Brain microvascular endothelial cell (primary cell): ENCODE measurements around the gene NAT16.
A peak's percentile ranks its signal among the peaks of the same experiment; 100 is the strongest.

Source experiments
- DNase-seq: peaks from one replicate; pipeline ENCODE4 v3.0.0-alpha.2; 2020
- H3K27ac ChIP-seq: fragments of 250-450 bp; sonication (Bioruptor Pico); 2 replicates; pipeline ENCODE4 v1.5.1; 2020; ENCODE audit warnings: mild to moderate bottlenecking, moderate library complexity
- H3K27me3 ChIP-seq: fragments of 250-450 bp; sonication (Bioruptor Pico); replicated peaks from 2 replicates; pipeline ENCODE4 v1.5.1; 2020; ENCODE audit warnings: mild to moderate bottlenecking
- H3K36me3 ChIP-seq: fragments of 250-450 bp; sonication (Bioruptor Pico); replicated peaks from 2 replicates; pipeline ENCODE4 v1.5.1; 2020; ENCODE audit warnings: mild to moderate bottlenecking
- H3K4me3 ChIP-seq: 2 replicates; pipeline ENCODE4 v1.5.1; 2011; ENCODE audit warnings: low read depth, mild to moderate bottlenecking, control low read depth, low read length, moderate library complexity
- in situ Hi-C: cut with HindIII; loops from 2 replicates; pipeline ENCODE4 v1.10.0; 2017; ENCODE audit warnings: low sequenced_read_pairs, low pct_ligation_motif_present
- TF ChIP-seq, protein P1 (sequence below): IDR thresholded peaks from 2 replicates; pipeline ENCODE4 v1.5.1; 2011; ENCODE audit warnings: low read depth, mild to moderate bottlenecking, moderate library complexity, low read length, control low read depth, inconsistent platforms; ENCODE audit errors: missing control alignments

Gene NAT16

DNA sequence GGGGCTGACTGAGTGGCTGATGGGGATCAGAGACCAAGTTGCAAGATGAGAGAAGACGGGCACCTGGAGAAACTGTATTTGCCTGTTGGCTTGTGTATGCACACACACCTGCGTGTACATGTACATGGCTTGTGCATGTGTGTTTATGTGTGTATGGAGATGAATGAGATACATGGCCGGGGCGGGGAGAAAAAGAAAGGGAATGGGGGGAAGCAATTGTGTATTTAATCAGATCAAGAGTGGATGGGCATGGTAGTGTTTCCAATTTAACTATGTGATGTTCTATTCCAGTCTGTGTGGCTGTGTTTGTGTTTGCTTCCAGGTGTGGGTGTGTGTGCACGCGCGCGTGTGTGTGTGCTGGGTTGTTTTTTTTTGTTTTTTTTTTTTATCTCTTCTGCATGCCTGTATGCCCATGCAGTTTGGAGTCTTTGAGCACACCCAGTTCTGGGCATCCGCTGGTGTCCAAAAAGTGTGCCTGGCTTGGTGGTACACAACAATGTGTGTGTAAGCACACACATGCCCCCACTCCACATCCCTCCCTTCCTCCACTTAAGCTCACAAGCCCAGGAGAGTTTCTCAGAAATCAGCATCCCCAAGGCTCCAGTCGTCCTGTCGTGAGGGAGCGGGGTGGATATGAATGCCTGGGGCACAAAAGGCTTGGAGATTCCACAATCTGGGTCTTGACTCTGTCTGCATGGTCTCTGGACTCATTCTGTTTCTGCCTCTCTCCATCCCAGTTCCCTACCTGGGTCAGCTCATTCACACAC, 12.3 kb downstream of the NAT16 start:
- Histone ChIP-seq H3K27ac (no peak overlapping the region), H3K36me3 (no peaks in the 10 kb centered on the region), H3K4me3 (no peak overlapping the region), H3K27me3 (peaks cover 61% of the 10 kb centered on the region)
- DNase-seq, result no peak
- in situ Hi-C loops, result loop anchor here (25.0 kb wide), 1 partner anchor 119 kb away; no protein-coding TSS in a partner anchor
- TF ChIP-seq, protein P1, sequence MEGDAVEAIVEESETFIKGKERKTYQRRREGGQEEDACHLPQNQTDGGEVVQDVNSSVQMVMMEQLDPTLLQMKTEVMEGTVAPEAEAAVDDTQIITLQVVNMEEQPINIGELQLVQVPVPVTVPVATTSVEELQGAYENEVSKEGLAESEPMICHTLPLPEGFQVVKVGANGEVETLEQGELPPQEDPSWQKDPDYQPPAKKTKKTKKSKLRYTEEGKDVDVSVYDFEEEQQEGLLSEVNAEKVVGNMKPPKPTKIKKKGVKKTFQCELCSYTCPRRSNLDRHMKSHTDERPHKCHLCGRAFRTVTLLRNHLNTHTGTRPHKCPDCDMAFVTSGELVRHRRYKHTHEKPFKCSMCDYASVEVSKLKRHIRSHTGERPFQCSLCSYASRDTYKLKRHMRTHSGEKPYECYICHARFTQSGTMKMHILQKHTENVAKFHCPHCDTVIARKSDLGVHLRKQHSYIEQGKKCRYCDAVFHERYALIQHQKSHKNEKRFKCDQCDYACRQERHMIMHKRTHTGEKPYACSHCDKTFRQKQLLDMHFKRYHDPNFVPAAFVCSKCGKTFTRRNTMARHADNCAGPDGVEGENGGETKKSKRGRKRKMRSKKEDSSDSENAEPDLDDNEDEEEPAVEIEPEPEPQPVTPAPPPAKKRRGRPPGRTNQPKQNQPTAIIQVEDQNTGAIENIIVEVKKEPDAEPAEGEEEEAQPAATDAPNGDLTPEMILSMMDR, result no peak

DNA sequence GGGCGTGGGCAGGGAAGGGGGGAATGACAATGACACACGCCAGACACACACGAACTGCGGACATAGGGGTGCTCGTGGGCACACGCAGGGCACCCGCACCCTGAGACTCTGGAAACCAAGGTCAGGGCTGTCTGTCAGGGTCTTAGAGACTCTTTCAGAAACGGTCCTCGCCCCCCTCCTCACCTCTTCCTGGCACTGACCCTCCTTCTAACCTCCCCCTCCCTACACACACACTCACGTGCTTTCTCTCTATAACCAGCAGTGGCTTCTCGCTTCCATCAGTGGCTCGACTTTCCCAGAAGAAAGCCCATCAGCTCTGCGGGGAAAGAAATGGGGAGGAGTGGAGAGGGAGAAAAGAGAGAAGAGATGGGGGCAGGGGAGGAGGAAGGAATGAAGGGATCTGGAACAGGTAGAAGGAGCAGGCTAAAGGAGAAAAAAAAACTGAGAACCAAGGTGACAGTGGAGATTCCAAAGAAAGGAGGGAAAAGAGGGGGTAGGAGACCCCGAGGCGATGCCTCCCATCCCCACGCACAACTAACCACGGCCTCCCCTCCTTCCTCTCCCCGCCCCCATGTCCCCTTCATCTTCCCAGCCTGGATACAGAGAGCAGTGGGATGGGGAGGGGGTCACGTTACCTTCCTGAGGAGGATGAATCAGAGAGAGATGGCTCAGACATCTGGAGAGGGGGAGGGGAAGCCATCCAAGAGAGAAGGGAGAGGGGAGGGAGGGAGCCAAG, 13.0 kb downstream of the NAT16 start:
- H3K27ac ChIP-seq, result no peak overlapping the region
- peaks cover 53% of the 10 kb centered on the region for H3K27me3 ChIP-seq
- no peak for DNase-seq
- no peak overlapping the region for H3K4me3 ChIP-seq
- in situ Hi-C loops, result loop anchor here (25.0 kb wide), 1 partner anchor 120 kb away; no protein-coding TSS in a partner anchor
- no peaks in the 10 kb centered on the region for H3K36me3 ChIP-seq
- TF ChIP-seq, protein P1, result no peak

DNA sequence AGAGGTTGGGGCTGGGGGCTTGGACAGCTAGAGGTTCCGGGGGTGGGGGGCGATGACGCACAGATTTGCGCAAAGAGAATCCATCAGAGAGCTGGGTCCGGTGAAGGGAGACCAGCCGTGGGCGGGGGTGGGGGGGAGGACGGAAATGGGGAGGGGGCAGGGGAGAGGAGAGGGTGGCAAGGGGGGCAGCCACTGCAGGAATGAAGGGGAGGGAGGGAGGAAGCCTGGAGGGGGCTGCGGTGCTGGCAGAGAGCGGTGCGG, 13.5 kb downstream of the NAT16 start:
- in situ Hi-C loops, result loop anchor here (25.0 kb wide), 1 partner anchor 121 kb away; no protein-coding TSS in a partner anchor
- no peaks in the 10 kb centered on the region for H3K36me3 ChIP-seq
- peaks cover 48% of the 10 kb centered on the region for H3K27me3 ChIP-seq
- TF ChIP-seq, protein P1, result no peak
- no peak overlapping the region for H3K27ac ChIP-seq
- DNase-seq, result no peak
- no peak overlapping the region for H3K4me3 ChIP-seq

DNA sequence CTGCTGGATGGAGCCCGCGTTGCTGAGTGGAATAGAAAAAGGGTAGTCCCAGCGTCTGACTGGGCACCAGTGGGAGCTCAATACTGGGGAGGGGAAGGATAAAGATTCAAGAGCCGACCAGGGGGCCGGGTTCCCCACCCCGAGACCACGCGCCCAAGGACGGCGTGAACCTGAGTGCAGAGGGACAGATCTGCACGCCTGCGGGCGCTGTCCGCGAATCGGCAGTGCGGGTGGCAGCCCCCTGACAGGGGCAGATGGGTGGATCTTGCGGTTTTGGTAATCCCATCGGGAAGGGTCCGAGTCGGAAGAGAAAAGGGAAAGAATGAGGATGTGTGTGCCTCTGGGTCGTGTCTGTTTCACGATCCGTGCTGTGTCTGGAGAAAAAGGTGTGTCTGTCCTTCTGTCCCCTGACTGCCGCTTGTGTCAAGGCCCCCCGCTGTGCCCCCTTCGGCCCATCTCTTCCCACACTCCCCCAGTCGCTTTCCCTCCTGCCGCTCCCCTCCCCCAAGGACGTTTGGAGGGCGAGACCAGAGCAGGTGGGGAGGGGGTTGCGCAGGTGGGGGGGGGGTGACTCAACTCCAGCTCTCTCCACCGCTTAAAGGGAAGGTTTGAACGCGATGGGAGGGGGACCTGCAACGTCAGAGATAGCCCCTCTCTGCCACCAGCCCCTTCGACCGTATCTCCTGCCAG, 14.0 kb downstream of the NAT16 start:
- DNase-seq, result no peak
- peak overlapping the region; percentile 43 for H3K4me3 ChIP-seq
- H3K27me3 ChIP-seq, result peaks cover 44% of the 10 kb centered on the region
- no peaks in the 10 kb centered on the region for H3K36me3 ChIP-seq
- H3K27ac ChIP-seq, result no peak overlapping the region
- in situ Hi-C loops, result loop anchor here (25.0 kb wide), 1 partner anchor 121 kb away; no protein-coding TSS in a partner anchor
- TF ChIP-seq, protein P1, result no peak

DNA sequence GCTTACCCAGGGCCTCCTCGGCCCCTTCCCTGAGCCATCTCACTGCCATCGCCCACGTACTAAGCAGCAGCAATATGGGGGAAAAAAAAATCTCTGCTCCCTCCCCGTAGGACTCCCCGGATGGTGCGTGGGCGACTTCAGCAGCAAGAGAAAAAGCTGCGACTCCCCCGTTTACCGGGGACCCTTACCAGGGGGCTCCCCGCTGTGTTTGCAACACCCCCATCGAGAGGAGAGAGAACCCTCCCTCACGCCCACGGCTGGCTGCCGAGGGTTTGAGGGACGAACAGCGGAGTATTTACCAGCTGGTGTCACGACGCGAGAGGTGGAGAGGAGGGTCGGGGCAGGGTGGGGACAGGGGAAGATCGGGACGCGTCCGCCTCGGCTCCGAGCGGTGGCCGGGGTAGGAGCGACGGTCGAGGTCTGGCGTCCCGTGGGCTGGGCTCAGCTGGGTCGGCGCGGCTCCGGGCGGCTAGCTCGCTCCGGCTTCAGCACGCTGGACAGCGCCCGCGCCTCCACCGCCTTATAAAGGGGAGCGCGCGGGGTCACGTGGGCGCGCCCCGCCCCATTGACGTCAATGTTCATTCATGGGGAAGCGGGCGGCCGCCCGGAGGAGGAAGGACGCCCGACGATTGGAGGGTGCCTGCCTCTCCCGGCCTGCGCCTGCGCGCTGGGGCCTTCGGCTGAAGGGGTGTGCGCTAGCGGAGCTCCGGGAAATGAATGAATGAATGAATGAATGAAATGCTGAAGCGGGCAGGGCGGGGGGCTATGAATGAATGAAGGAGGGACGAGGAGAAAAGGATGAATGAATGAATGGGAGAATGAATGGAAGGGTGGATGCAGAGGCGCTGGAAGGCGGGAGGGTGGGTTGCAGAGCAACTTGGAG, 14.8 kb downstream of the NAT16 start, which contains the start of gene VGF:
Gene VGF (minus strand): TSS at position 495 of the 883 bp plus-strand sequence. CDS start 726 bp downstream, outside the sequence.
- Histone ChIP-seq H3K27ac (no peak within 1 kb of the TSS), H3K36me3 (peaks cover under 1% of the 10 kb centered on the region), H3K4me3 (peak within 1 kb of the TSS; percentile 43), H3K27me3 (peaks cover 36% of the 10 kb centered on the region)
- DNase-seq, result peak; percentile 88
- TF ChIP-seq, protein P1, result no peak
- in situ Hi-C loops, result loop anchor here (25.0 kb wide), 1 partner anchor 122 kb away; no protein-coding TSS in a partner anchor
